OCI-LY1 (cell line): ENCODE measurements around the gene TGFB1.

Experiments
- H2AFZ ChIP-seq: fragments of 200-600 bp; sonication (generic), shearing (Covaris generic); 2 replicates; pipeline ENCODE4 v1.6.0; 2014; ENCODE audit warnings: antibody characterized with exemption, mild to moderate bottlenecking, low read length
- H3F3A ChIP-seq: fragments of 200-600 bp; sonication (generic), shearing (Covaris generic); 2 replicates; pipeline ENCODE4 v1.6.0; 2014; ENCODE audit warnings: mild to moderate bottlenecking, antibody characterized with exemption, low read length, moderate library complexity; ENCODE audit not compliant: insufficient read depth
- H3K27ac ChIP-seq: fragments of 200-600 bp; sonication (generic); 2 replicates; pipeline ENCODE4 v1.5.1; 2014; ENCODE audit warnings: low read length, mixed run types, mild to moderate bottlenecking, low read depth; ENCODE audit not compliant: poor library complexity, severe bottlenecking
- H3K27me3 ChIP-seq: fragments of 200-600 bp; sonication (generic); 2 replicates; pipeline ENCODE4 v1.6.0; 2014; ENCODE audit warnings: antibody characterized with exemption, mild to moderate bottlenecking, low read length, moderate library complexity; ENCODE audit not compliant: insufficient read depth
- H3K36me3 ChIP-seq: fragments of 200-600 bp; sonication (generic); 2 replicates; pipeline ENCODE4 v1.6.1; 2014; ENCODE audit warnings: mild to moderate bottlenecking, antibody characterized with exemption, low read length, moderate library complexity, mixed read lengths; ENCODE audit not compliant: insufficient read depth
- H3K4me1 ChIP-seq: fragments of 200-600 bp; sonication (generic); 2 replicates; pipeline ENCODE4 v1.5.1; 2014; ENCODE audit warnings: mild to moderate bottlenecking, low read length, moderate library complexity; ENCODE audit not compliant: insufficient read depth, severe bottlenecking
- H3K4me2 ChIP-seq: fragments of 200-600 bp; sonication (generic), shearing (Covaris generic); 2 replicates; pipeline ENCODE4 v1.6.1; 2014; ENCODE audit warnings: low read length
- H3K4me3 ChIP-seq: fragments of 200-600 bp; sonication (generic); 2 replicates; pipeline ENCODE4 v1.5.1; 2014; ENCODE audit warnings: low read length, low read depth, mild to moderate bottlenecking, mixed read lengths; ENCODE audit not compliant: poor library complexity, severe bottlenecking
- H3K79me2 ChIP-seq: fragments of 200-600 bp; shearing (Covaris generic); 2 replicates; pipeline ENCODE4 v1.6.1; 2016; ENCODE audit warnings: mixed run types, low read length, mixed read lengths; ENCODE audit not compliant: insufficient read depth
- H3K9ac ChIP-seq: fragments of 200-600 bp; sonication (generic), shearing (Covaris generic); 2 replicates; pipeline ENCODE4 v1.6.1; 2014; ENCODE audit warnings: mild to moderate bottlenecking, low read length, mixed read lengths
- H3K9me2 ChIP-seq: fragments of 200-600 bp; sonication (generic), shearing (Covaris generic); 2 replicates; pipeline ENCODE4 v1.6.1; 2014; ENCODE audit warnings: low read depth, mild to moderate bottlenecking, low read length, mixed read lengths
- H3K9me3 ChIP-seq: fragments of 200-600 bp; shearing (Covaris generic); 2 replicates; pipeline ENCODE4 v1.6.1; 2014; ENCODE audit warnings: low read length, mixed read lengths
- H4K20me1 ChIP-seq: fragments of 200-600 bp; sonication (generic), shearing (Covaris generic); 2 replicates; pipeline ENCODE4 v1.6.0; 2016; ENCODE audit warnings: mild to moderate bottlenecking, low read length; ENCODE audit not compliant: insufficient read depth
- CTCF ChIP-seq: fragments of 200-600 bp; sonication (generic), shearing (Covaris generic); IDR thresholded peaks from 2 replicates; pipeline ENCODE4 v1.5.1; 2017; ENCODE audit warnings: mild to moderate bottlenecking, antibody characterized with exemption, low read length, moderate library complexity, mixed read lengths
- EZH2 ChIP-seq: fragments of 200-600 bp; sonication (generic), shearing (Covaris generic); IDR thresholded peaks from 2 replicates; pipeline ENCODE4 v1.8.0; 2017; ENCODE audit warnings: borderline replicate concordance, mixed run types, mild to moderate bottlenecking, antibody characterized with exemption, low read length, moderate library complexity, mixed read lengths

The TGFB1 gene

GRCh38 chr19:41288673-41289530 is 64.8 kb downstream of the TGFB1 start:
- H3K79me2 ChIP-seq = no peaks in the 10 kb centered on the region
- H3K9me3 ChIP-seq = no peaks in the 10 kb centered on the region
- no peaks in the 10 kb centered on the region for H3K9me2 ChIP-seq
- H3K27ac ChIP-seq = no peak overlapping the region
- no peak overlapping the region for H2AFZ ChIP-seq
- H4K20me1 ChIP-seq = no peaks in the 10 kb centered on the region
- no peak overlapping the region for H3K4me3 ChIP-seq
- H3K4me1 ChIP-seq = no peaks in the 10 kb centered on the region
- TF ChIP-seq CTCF = no peak
- TF ChIP-seq EZH2 = no peak
- H3K9ac ChIP-seq = no peak overlapping the region
- H3K27me3 ChIP-seq = no peaks in the 10 kb centered on the region
- no peaks in the 10 kb centered on the region for H3F3A ChIP-seq
- no peak overlapping the region for H3K4me2 ChIP-seq
- peaks cover 96% of the 10 kb centered on the region for H3K36me3 ChIP-seq
